SK-N-SH treated with all-trans-retinoic acid at 6 μM for 48 hours (cell line): Measurements from ENCODE around the gene CBX5.

ENCODE experiments used
- ATAC-seq: fragments of 200-7000 bp; cut with Tn5 transposase; 3 replicates; pipeline ENCODE4 v1.9.1; 2020; ENCODE audit warnings: mild to moderate bottlenecking, moderate library complexity
- ARNTL ChIP-seq: fragments of 450-650 bp; formaldehyde crosslinking; IDR thresholded peaks from 2 replicates; pipeline ENCODE4 v1.5.0; 2020; ENCODE audit warnings: low read depth, mild to moderate bottlenecking, moderate library complexity, borderline replicate concordance
- BACH2 ChIP-seq: fragments of 250-450 bp; sonication (Bioruptor Pico); IDR thresholded peaks from 2 replicates; pipeline ENCODE4 v1.9.0; 2021; ENCODE audit warnings: mild to moderate bottlenecking, borderline replicate concordance
- CSDC2 ChIP-seq: fragments of 250-450 bp; sonication (Bioruptor Pico); IDR thresholded peaks from 2 replicates; pipeline ENCODE4 v1.5.0; 2020; ENCODE audit warnings: mild to moderate bottlenecking, moderate library complexity
- GLIS3 ChIP-seq: fragments of 250-450 bp; sonication (Bioruptor Pico); IDR thresholded peaks from 2 replicates; pipeline ENCODE4 v1.5.0; 2020; ENCODE audit warnings: mild to moderate bottlenecking, moderate library complexity
- ISL1 ChIP-seq: fragments of 250-450 bp; sonication (Bioruptor Pico); IDR thresholded peaks from 2 replicates; pipeline ENCODE4 v2.1.2; 2022; ENCODE audit warnings: mild to moderate bottlenecking, moderate library complexity
- OSR1 ChIP-seq: fragments of 250-450 bp; sonication (Bioruptor Pico); IDR thresholded peaks from 2 replicates; pipeline ENCODE4 v1.8.0; 2022; ENCODE audit warnings: moderate library complexity, mild to moderate bottlenecking, inconsistent platforms
- PPARA ChIP-seq: fragments of 250-450 bp; sonication (Bioruptor Pico); IDR thresholded peaks from 2 replicates; pipeline ENCODE4 v1.5.0; 2020; ENCODE audit warnings: mild to moderate bottlenecking, borderline replicate concordance
- RARB ChIP-seq: fragments of 250-450 bp; sonication (Bioruptor Pico); IDR thresholded peaks from 2 replicates; pipeline ENCODE4 v1.8.0; 2021; ENCODE audit warnings: mild to moderate bottlenecking, moderate library complexity
- SNAI2 ChIP-seq: fragments of 250-450 bp; sonication (Bioruptor Pico); IDR thresholded peaks from 2 replicates; pipeline ENCODE4 v1.5.0; 2020; ENCODE audit warnings: mild to moderate bottlenecking, moderate library complexity
- TCF4 ChIP-seq: fragments of 250-450 bp; sonication (Bioruptor Pico); IDR thresholded peaks from 2 replicates; pipeline ENCODE4 v1.8.0; 2021; ENCODE audit warnings: mild to moderate bottlenecking, moderate library complexity, borderline replicate concordance
- TOX ChIP-seq: fragments of 250-450 bp; sonication (Bioruptor Pico); IDR thresholded peaks from 2 replicates; pipeline ENCODE4 v1.8.0; 2021; ENCODE audit warnings: mild to moderate bottlenecking, moderate library complexity, borderline replicate concordance
- ZC3H10 ChIP-seq: fragments of 250-450 bp; sonication (Bioruptor Pico); IDR thresholded peaks from 2 replicates; pipeline ENCODE4 v1.5.1; 2021; ENCODE audit warnings: mild to moderate bottlenecking, moderate library complexity
- ZFP3 ChIP-seq: fragments of 250-450 bp; sonication (Bioruptor Pico); IDR thresholded peaks from 2 replicates; pipeline ENCODE4 v1.5.0; 2020; ENCODE audit warnings: mild to moderate bottlenecking, moderate library complexity
- ZFP30 ChIP-seq: fragments of 450-650 bp; formaldehyde crosslinking; IDR thresholded peaks from 2 replicates; pipeline ENCODE4 v1.5.0; 2022; ENCODE audit warnings: mild to moderate bottlenecking, moderate library complexity
- ZNF565 ChIP-seq: fragments of 450-650 bp; formaldehyde crosslinking; conservative IDR thresholded peaks from 2 replicates; pipeline ENCODE4 v1.5.0; 2020; ENCODE audit warnings: low read depth, mild to moderate bottlenecking, moderate library complexity
- ZNF70 ChIP-seq: fragments of 450-650 bp; formaldehyde crosslinking; IDR thresholded peaks from 2 replicates; pipeline ENCODE4 v1.5.0; 2020; ENCODE audit warnings: mild to moderate bottlenecking, moderate library complexity
- ZNF8 ChIP-seq: fragments of 450-650 bp; formaldehyde crosslinking; IDR thresholded peaks from 2 replicates; pipeline ENCODE4 v1.5.0; 2020; ENCODE audit warnings: mild to moderate bottlenecking, moderate library complexity
- TF ChIP-seq, protein P1 (sequence below): fragments of 250-450 bp; sonication (Bioruptor Pico); IDR thresholded peaks from 2 replicates; pipeline ENCODE4 v1.5.1; 2020; ENCODE audit warnings: low read depth, mild to moderate bottlenecking, moderate library complexity
- TF ChIP-seq, protein P2 (sequence below): fragments of 250-450 bp; sonication (Bioruptor Pico); IDR thresholded peaks from 2 replicates; pipeline ENCODE4 v1.8.0; 2020; ENCODE audit warnings: mild to moderate bottlenecking, moderate library complexity, borderline replicate concordance
- TF ChIP-seq, protein P3 (sequence below): fragments of 250-450 bp; sonication (Bioruptor Pico); IDR thresholded peaks from 2 replicates; pipeline ENCODE4 v1.8.0; 2021; ENCODE audit warnings: low read depth, mild to moderate bottlenecking, moderate library complexity, borderline replicate concordance
- TF ChIP-seq, protein P4 (sequence below): fragments of 250-450 bp; sonication (Bioruptor Pico); IDR thresholded peaks from 2 replicates; pipeline ENCODE4 v1.5.1; 2021; ENCODE audit warnings: mild to moderate bottlenecking, moderate library complexity

The CBX5 gene

DNA sequence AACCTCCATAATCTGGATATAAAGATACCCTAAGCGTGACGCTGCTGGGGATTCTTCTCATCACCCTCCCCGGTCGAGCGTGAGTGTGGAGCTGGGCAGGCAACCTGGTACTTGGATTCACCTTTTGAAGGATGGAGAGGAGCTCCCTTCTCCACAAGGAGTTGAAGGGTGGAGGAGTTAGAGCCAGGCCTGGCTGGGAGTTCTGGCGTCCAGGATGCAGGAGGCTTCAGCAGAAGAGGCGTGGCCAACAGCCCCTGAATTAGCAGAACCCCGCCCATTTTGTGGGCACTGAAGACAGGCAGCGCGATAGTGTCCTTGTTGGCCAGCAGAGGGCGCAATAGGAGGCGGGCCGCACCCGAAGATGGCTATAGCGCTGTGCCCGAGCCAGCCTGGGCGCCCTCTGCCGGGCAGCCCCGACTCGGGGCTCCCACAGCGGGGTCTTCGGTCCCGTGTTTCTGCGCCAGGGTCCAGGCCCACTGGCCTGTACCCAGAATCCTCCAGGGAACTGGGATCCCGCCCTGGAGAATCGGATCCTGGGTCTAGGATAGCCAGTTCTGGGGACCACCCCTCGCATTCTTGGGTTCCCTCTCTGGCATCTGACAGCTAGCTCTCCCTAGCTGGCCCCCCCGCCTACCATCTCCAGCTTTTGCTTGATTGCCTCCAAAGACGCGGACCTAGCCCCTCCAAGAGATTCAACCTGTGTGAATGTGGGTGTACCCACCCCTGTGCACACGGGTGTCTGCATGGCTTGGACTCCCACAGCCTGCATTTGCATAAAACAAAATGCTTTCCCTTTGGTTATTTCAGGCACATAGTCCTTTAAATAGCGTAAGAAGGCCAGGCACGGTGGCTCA is 65.1 kb downstream of the CBX5 start (continued):
- no peak for TF ChIP-seq CSDC2

DNA sequence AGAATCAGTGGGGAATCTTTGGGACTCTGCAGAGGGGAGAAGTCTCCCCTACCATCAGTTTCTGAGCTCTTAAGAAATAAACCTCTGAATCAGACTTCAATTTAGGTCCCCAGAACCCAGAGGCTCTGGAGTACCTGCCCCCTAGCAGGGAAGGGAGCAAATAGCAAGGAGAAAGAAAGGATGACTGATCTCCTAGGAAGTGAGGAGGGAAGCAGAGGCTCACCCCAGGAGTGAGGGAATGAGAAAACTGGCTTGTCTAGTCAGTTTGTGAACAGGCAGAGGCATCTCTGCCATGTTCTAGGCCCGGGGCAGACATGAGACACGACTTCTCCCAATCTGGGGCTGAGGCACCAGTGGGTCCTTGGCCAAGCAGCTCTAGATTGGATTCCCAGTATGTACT is 66.8 kb downstream of the CBX5 start:
- TF ChIP-seq ZNF70 (CRISPR knock-in tag) (no peak), ZFP3 (CRISPR knock-in tag) (no peak)
- ATAC-seq: no peak

DNA sequence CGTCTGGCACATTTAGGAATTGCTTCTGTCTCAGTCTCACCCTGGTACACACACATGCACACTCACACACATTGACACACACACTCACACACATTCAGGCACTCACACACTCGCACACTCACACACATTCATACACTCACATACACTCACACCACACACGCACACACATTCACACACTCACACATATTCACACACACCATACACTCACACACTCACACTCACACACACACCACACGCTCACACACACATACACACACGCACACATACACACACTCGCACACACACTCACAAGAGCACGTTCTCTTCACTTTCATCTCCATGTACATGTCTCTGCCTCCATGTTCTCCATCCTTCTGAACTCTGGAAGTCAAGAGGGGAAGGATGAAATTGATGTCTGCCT is 68.0 kb downstream of the CBX5 start:
- TF ChIP-seq TOX (CRISPR knock-in tag) (no peak), ZC3H10 (no peak), ZFP30 (no peak), SNAI2 (CRISPR knock-in tag) (no peak), OSR1 (no peak), CSDC2 (no peak), GLIS3 (CRISPR knock-in tag) (no peak), TCF4 (CRISPR knock-in tag) (no peak)
- TF ChIP-seq, protein P1, sequence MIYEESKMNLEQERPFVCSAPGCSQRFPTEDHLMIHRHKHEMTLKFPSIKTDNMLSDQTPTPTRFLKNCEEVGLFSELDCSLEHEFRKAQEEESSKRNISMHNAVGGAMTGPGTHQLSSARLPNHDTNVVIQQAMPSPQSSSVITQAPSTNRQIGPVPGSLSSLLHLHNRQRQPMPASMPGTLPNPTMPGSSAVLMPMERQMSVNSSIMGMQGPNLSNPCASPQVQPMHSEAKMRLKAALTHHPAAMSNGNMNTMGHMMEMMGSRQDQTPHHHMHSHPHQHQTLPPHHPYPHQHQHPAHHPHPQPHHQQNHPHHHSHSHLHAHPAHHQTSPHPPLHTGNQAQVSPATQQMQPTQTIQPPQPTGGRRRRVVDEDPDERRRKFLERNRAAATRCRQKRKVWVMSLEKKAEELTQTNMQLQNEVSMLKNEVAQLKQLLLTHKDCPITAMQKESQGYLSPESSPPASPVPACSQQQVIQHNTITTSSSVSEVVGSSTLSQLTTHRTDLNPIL (CRISPR knock-in tag): no peak
- no peak for ATAC-seq

DNA sequence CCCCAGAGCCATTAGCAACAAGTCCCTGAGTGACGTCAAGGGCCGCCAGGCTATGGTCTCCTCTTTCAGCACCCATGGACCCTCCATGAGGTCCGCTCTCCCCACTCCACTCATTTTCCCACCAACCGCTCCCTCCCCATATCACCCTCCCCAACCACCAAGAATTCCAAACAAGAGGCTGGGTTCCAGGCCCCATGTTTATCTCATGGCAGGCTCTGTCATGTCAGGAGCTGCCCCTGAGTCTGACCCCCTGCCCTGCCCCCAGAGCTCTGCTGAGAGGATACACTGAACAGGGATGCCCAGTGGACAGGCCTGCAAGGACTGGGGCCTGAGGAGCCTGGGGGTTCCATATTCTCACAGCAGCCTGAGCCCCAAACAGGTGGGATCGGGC is 69.5 kb downstream of the CBX5 start:
- TF ChIP-seq PPARA (no peak), ZC3H10 (no peak), ZFP3 (CRISPR knock-in tag) (no peak), GLIS3 (CRISPR knock-in tag) (no peak)
- TF ChIP-seq, protein P2, sequence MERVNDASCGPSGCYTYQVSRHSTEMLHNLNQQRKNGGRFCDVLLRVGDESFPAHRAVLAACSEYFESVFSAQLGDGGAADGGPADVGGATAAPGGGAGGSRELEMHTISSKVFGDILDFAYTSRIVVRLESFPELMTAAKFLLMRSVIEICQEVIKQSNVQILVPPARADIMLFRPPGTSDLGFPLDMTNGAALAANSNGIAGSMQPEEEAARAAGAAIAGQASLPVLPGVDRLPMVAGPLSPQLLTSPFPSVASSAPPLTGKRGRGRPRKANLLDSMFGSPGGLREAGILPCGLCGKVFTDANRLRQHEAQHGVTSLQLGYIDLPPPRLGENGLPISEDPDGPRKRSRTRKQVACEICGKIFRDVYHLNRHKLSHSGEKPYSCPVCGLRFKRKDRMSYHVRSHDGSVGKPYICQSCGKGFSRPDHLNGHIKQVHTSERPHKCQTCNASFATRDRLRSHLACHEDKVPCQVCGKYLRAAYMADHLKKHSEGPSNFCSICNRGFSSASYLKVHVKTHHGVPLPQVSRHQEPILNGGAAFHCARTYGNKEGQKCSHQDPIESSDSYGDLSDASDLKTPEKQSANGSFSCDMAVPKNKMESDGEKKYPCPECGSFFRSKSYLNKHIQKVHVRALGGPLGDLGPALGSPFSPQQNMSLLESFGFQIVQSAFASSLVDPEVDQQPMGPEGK (CRISPR knock-in tag): no peak
- no peak for ATAC-seq

DNA sequence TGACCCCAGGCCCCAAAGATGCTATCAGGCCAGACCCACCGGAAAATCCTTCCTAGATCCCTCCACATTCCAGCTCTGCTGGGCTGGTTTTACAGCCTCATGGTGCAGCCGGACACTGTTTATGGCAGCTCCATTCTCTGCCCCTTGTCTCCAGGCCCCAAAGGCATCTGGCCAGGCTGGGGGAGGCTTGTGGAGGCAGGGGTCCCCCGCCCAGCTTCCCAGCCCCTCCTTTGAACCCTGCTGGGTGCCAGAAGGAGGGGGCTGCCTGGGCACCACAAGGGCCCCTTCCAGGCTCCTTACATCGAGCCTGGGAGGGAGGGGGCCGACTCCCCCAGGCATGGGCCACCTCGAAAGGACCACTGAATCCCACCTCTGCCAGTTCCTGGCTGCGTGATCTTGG is 71.3 kb downstream of the CBX5 start:
- no peak for TF ChIP-seq RARB (CRISPR knock-in tag)
- TF ChIP-seq, protein P3, sequence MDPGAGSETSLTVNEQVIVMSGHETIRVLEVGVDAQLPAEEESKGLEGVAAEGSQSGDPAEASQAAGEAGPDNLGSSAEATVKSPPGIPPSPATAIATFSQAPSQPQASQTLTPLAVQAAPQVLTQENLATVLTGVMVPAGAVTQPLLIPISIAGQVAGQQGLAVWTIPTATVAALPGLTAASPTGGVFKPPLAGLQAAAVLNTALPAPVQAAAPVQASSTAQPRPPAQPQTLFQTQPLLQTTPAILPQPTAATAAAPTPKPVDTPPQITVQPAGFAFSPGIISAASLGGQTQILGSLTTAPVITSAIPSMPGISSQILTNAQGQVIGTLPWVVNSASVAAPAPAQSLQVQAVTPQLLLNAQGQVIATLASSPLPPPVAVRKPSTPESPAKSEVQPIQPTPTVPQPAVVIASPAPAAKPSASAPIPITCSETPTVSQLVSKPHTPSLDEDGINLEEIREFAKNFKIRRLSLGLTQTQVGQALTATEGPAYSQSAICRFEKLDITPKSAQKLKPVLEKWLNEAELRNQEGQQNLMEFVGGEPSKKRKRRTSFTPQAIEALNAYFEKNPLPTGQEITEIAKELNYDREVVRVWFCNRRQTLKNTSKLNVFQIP (CRISPR knock-in tag): no peak
- no peak for TF ChIP-seq ISL1 (CRISPR knock-in tag)
- no peak for ATAC-seq

DNA sequence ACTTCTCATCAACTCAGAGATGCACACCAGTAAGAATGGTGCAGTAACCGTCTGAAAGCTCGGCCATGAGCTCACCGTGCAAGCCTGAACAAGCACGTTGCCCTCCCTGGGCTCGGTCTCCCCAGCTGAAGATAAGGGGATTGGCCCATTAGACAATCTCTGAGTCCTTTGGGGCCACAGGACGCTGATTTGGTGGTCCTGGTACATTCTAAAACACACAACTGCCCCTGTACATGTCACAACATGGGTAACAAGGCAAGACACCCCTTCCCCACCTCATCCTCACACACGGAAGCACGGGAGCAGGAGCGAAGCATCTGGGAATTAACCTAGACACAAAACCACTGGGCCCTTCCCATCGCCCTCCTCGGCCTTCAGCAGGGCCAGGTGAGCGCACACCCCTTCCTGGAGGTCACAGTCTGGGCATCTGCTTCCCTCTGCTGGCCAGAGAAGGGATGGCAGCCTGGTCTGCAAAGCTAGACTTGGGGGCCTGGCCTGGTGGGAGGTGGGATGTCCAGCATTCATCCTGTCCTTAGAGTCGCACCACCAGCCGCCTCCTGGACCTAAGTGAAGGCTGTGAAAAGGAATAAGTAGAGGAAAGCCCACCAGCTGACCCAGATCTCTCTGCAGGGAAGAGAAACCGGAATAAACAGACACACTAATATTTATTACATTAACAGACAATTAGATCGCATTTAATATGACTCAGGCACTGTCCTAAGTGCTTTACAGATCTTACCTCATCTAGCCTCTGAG is 72.2 kb downstream of the CBX5 start:
- TF ChIP-seq ZC3H10 (no peak), SNAI2 (CRISPR knock-in tag) (no peak), ZFP3 (CRISPR knock-in tag) (no peak), ZNF565 (CRISPR knock-in tag) (no peak), ISL1 (CRISPR knock-in tag) (no peak), ZNF8 (CRISPR knock-in tag) (no peak), TCF4 (CRISPR knock-in tag) (no peak), BACH2 (no peak), ZFP30 (no peak), ARNTL (no peak), ZNF70 (CRISPR knock-in tag) (no peak), GLIS3 (CRISPR knock-in tag) (no peak)
- TF ChIP-seq, protein P2 (CRISPR knock-in tag): no peak
- TF ChIP-seq, protein P4, sequence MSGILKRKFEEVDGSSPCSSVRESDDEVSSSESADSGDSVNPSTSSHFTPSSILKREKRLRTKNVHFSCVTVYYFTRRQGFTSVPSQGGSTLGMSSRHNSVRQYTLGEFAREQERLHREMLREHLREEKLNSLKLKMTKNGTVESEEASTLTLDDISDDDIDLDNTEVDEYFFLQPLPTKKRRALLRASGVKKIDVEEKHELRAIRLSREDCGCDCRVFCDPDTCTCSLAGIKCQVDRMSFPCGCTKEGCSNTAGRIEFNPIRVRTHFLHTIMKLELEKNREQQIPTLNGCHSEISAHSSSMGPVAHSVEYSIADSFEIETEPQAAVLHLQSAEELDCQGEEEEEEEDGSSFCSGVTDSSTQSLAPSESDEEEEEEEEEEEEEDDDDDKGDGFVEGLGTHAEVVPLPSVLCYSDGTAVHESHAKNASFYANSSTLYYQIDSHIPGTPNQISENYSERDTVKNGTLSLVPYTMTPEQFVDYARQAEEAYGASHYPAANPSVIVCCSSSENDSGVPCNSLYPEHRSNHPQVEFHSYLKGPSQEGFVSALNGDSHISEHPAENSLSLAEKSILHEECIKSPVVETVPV (CRISPR knock-in tag): no peak
- TF ChIP-seq, protein P1 (CRISPR knock-in tag): no peak
- TF ChIP-seq, all 23 proteins: peak for 0
- peak; percentile 95 for ATAC-seq
